ENCODE measurements around the gene SLC35E2B.
"Not testable (repeated sequence)": the region's sequence is repeated elsewhere in the genome, so short reads cannot be mapped to it uniquely, and the experiment has no call there.

The SLC35E2B gene

GRCh38 chr1:1702506-1702905 is 9.9 kb upstream of the SLC35E2B start:
- DNase-seq: not testable (repeated sequence)

- not testable (repeated sequence) for DNase-seq
These were observed 8.0 kb upstream of the SLC35E2B start for GRCh38 chr1:1700557-1700956.

DNA sequence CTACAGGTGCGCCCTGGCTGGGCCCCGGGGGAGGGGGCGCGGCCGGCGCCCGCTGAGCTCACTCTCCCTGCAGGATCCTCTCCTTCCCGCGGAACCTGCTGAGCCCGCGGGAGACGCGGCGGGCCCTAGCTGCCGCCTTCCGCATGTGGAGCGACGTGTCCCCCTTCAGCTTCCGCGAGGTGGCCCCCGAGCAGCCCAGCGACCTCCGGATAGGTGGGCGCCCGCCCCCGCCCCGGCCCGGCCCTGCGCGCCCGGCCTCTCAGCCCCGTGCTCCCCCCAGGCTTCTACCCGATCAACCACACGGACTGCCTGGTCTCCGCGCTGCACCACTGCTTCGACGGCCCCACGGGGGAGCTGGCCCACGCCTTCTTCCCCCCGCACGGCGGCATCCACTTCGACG is 7.5 kb upstream of the SLC35E2B start:
- DNase-seq: not testable (repeated sequence)

GRCh38 chr1:1699061-1699460 is 6.5 kb upstream of the SLC35E2B start:
- DNase-seq: not testable (repeated sequence)

- DNase-seq: not testable (repeated sequence)
These were observed 5.0 kb upstream of the SLC35E2B start for GRCh38 chr1:1697358-1698183.

DNA sequence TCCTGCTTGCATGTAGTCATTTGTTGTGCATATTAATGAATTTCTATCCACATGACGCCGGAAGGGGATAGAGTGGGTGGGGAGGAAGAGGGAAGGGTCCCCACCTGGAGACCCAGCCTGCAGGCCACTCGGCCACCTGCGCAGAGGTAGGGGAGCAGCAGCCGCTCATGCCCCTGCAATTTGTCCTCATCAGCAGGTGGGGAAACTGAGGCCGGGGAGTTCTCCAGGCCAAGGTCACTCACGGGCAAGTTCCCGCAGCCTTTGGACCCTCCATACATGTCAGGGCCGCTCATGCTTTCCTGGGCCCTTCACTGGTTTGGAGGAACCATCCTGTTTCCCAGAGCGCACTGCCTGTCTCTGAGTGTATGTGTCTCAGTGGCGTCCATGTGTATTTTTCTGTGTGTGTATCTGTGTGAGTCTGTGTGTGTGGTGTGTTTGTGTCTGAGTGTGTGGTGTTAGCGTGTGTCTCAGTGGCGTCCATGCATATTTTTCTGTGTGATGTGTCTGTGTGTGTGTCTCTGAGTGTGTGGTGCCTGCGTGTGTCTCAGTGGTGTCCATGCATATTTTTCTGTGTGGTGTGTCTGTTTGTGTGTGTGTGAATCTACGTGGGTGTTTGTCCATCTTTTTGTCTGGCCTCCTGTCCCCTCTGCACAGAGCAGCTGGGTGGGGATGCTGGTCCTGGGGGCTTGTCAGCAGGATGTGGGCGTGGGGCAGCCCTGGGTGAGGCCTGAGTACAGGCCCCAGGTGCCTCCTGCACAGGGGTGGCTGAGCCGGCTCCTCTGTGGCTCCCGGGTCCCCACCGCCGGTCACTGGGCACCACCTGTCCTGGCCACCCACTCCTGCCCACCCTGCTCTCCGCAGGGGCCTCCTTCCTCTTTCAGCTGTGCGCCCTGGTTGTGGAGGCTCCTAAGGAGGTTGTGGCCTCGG is 4.1 kb upstream of the SLC35E2B start:
- not testable (repeated sequence) for DNase-seq

DNA sequence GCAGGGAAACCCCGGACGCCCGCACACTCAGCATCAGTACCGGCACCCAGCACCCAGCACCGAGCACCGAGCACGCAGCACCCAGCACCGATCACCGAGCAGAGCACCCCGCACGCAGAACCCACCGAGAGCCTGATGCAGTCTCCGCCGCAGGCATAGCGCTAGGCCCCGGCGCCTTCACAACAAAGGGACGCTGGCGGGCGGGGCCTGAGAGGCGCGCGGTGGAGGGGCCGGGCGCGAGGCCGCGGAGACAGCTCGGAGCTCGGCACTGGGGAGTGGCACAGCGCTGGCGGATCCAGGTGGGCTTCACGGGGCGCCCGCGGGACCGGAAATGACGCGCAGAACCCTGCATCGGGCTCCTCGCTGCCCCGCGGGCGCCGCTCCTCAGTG is 276 bp downstream of the SLC35E2B start:
- peak; percentile 33 to 85 for DNase-seq

DNA sequence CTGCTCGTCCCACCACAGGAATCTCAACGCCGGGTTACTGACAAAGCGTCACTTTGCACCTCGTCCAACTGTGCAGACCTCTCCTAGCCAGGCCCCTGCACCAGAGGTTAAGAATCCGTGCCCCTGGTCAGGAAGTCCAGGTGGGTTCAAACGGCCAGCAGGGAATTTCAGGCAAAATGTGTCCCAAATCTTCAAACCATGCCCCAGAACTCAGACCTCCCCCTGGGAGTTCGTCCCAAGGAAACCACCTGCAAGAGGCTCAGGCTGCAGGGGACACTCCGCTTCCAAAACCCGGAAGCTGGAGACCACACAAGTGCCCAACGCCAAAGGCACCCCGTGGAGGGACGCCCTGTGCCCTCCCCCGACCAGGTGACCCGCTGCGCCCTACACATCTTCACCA is 1.2 kb downstream of the SLC35E2B start:
- not testable (repeated sequence) for DNase-seq

DNA sequence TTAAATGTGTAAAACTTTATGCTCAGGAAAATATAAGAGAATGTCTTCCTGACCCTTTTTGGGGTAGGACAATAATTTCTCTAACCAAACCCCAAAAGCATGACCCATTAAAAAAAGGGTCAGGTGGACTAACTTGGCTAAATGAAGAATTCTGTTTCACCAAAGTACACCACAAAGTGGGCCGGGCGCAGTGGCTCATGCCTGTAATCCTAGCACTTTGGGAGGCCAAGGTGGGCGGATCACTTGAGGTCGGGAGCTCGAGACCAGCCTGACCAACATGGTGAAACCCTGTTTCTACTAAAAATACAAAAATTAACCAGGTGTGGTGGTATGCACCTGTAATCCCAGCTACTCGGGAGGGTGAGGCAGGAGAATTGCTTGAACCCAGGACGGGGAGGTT is 3.1 kb downstream of the SLC35E2B start:
- not testable (repeated sequence) for DNase-seq

GRCh38 chr1:1687846-1688245 is 4.7 kb downstream of the SLC35E2B start:
- DNase-seq: no peak

DNA sequence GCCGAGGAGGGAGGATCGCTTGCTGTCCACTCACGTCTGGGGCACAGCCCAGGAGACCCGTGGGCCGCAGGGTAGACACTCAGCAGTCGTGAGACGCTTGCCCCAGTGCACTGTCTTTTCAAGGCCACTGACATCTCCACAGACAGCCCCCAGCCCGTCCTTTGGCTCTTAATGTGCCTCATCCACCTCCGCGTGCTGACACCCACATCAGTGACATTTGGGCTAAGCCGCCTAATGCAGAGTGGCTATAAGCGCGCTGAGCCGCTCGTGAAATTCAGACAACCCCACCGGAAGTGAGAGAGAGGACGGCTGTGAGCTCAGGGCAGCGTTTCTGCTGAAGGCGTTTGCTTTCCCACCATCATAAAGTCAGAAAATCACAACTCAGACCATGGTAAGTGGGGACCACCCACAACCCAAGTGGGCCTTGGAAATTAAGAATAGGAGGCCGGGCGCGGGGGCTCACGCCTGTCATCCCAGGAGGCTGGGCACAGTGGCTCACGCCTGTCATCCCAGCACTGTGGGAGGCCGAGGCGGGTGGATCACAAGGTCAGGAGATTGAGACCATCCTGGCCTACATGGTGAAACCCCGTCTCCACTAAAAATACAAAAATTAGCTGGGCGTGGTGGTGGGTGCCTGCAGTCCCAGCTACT is 8.4 kb downstream of the SLC35E2B start:
- DNase-seq: no peak

GRCh38 chr1:1683104-1683905 is 9.3 kb downstream of the SLC35E2B start:
- no peak for DNase-seq

DNA sequence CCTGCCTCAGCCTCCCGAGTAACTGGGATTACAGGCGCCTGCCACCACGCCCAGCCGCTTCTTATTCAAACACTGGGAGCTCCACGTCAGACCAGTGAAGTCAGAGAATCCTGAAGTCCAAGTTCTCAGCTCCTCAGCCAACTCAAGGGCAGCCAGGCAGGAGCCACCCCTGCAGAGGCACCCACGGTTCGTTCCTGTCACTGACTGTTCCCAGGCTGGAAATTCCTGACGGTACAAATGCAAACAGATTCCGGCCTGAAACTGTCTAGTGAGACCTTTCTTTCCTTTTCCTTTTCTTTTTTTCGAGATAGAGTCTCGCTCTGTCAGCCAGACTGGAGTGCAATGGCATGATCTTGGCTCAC is 11.7 kb downstream of the SLC35E2B start:
- DNase-seq: no peak

DNA sequence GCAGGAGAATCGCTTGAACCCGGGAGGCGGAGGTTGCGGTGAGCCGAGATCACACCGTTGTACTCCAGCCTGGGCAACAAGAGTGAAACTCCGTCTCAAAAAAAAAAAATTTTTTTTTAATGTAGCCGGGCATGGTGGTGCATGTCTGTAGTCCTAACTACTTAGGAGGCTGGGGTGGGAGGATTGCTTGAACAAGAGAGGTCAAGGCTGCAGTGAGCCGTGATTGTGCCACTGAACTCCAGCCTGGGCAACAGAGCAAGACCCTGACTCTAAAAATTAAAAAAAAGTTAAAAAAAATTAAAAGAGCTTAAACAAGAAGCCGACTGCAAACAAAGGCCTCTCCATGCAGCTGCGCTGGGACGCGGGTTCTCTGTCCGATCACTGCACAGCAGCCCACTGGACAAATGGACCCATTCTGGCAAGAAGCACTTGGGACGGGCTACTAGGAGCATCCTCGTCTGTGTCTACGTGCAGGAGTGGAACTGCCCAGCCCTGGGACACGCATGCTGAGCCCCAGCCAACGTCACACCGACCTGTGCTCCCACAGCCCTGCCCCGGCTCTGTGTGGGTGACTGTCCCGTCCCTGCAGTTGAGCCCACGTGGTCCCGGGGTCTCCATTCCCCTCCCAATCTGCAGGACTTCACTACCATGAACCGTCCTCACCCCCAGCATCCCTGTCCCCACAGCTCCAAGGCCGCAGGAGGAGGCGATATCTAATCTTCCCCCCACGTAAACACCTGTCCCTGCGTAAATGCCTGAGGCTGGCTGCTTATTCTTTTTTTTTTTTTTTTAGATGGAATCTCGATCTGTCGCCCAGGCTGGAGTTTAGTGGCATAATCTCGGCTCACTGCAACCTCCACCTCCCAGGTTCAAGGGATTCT is 12.3 kb downstream of the SLC35E2B start:
- DNase-seq: no peak

DNA sequence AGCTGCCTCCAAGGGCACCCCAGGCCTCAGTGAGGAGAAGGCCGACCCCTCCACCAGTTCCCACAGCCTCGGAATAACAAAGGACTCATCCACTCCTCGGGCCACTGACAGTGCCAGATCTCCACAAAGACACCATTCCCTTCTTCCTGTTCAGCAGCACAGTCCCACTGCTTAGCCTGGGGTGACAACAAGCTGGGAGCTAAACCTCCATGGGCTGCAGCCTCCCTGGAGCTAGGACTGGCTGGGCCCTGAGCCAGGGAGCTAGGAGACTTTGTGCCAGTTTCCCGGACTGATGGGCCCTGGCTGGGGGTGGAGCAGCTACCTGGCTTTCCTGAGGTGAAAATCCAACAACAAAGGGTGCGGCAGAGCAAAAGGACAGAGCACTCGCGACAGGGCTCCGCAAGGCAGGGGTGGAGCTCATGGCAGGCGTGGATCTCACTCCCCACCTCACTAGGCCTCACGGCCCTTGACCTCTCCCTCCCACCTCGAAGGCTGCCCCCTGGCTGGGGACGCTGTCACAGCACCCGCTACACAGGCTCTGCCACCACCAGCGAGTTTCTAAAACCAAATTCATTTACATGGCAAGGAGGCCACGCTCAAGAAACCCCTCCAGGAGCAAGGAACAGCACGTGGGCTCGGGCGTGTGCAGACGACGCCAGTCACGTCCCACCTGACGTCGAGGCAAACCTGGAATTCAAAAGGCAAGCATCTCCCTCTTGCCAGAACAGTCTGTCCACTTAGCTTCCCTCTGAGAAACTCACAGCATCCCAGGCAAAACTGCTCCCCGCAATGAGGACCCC is 13.8 kb downstream of the SLC35E2B start:
- DNase-seq: peak in 1 of 2 experiments; percentile 20

DNA sequence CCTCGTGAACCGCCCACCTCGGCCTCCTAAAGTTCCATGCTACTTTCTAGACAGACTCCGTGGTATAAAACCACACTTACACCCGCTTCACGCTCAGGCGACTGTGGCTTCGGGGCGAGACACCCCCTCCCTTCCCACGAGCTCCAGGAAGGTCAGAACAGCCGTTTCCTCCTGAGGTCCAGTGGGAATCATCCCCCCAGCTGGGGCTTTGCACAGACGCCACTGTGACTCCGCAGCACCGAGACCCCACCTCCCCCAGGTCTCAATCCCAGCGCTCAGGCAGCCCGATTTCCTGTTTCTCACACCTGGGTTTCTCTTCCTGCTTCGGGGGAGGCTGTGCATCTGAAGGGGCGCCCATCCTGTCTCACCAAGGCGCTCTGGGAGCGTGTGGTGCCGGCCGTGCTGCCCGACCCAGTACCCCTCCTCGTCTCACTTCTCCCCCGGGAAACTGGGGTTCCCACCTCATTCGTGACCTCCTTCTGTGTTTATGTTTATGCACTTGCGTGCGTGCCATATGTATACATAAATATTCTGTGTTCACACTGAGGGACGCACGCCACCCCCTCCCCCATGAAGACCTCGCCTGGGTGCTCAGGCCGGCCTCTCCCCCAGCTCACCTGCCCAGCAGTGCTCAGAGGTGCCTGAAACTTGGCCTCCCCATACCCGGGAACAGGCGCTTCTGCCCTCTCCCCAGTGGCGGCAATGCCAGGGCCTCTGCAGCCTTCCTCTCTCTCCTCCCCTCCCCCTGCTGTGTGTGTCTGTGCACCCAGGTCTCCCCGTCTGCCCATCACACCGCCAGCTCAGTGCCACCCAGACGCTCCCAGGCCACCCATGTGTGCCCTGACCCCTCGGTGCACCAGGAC is 14.6 kb downstream of the SLC35E2B start:
- no peak for DNase-seq

DNA sequence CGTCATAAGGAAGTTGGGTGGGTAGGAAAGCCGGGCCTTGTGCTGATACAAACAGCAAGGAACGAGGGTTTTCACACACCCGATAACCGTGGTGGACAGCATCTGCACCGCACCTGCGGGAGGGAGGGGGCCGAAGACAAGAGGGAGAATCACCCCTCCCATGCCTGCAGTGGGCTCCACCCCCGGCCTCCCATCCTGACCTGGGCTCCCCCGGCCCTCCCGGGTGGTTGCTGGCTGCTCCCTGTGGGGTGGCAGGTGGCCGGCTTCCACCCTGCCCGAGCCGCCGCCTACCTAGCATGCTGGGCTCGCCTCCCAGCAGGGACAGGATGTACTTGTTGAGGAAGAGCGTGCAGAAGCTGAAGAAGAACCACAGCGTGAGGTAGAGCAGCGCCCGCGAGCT is 16.5 kb downstream of the SLC35E2B start:
- DNase-seq: not testable (repeated sequence)

DNA sequence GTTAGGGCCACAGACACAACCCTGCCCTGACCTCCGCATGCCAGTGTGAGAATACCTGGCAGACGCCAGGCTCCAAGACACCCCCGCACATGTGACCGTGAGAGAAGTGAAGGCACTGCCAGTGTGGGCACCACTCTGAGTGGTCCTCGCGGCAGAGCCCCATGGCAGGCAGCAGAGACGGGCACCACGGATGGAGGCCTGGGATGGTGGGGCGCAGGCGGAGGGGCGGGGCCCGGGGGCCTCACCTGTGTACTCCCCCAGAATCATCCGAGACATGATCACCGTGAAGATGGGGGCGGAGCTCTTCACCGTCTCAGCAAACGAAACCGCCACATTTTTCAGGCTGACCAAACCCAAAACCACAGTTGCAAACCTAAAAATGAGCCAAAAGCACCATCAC is 17.4 kb downstream of the SLC35E2B start:
- DNase-seq: not testable (repeated sequence)

DNA sequence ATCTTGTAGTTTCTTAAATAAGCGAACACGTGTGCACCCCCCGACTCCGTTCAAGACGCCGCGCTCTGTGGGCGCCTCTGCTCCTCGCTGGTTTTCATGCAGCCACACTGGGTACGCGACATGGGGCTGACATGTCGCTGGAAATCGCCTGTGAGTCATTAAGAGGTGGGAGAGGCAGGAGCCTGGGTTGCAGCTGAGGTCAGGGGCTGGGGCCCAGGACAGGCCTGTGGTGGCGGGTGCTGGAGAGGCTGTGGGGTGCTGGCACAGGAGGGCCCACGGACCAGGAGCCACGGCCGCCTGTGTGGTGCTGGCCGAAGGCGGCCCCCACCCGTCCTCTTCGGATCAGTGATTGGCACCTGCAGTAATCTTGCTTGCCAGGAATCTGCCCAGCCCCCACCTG is 17.8 kb downstream of the SLC35E2B start:
- DNase-seq: not testable (repeated sequence)
